Measurements from ENCODE around the gene LOC128125822.

Gene LOC128125822

GRCh38 chr6:63527658-63528514 is 44.4 kb upstream of the LOC128125822 start:
- H3K4me3 ChIP-seq, result no peak overlapping the region
- intact Hi-C loops (cut with DNase I), result no loop called here
- H3K27me3 ChIP-seq, result no peaks in the 10 kb centered on the region
- H3K4me1 ChIP-seq, result no peaks in the 10 kb centered on the region
- H3K9me3 ChIP-seq, result no peaks in the 10 kb centered on the region
- no peak for TF ChIP-seq CTCF (IDR thresholded peaks at IDR 0.05)
- H3K27ac ChIP-seq, result no peak overlapping the region
- no peaks in the 10 kb centered on the region for H3K36me3 ChIP-seq
- DNase-seq (no peak), ATAC-seq (peak; percentile 51)

- no peak for DNase-seq
- intact Hi-C loops (cut with DNase I), result no loop called here
- TF ChIP-seq CTCF (IDR thresholded peaks at IDR 0.05), result no peak
Measured at GRCh38 chr6:63529498-63529897, 42.8 kb upstream of the LOC128125822 start.

GRCh38 chr6:63530182-63530581 is 42.1 kb upstream of the LOC128125822 start:
- Histone ChIP-seq H3K27me3 (no peaks in the 10 kb centered on the region), H3K27ac (no peak overlapping the region), H3K4me1 (no peaks in the 10 kb centered on the region), H3K36me3 (no peaks in the 10 kb centered on the region), H3K4me3 (no peak overlapping the region), H3K9me3 (no peaks in the 10 kb centered on the region)
- no peak for ATAC-seq
- DNase-seq, result no peak
- TF ChIP-seq CTCF (IDR thresholded peaks at IDR 0.05), result no peak
- intact Hi-C loops (cut with DNase I), result no loop called here

More at GRCh38 chr6:63529498-63529897, 42.8 kb upstream of the LOC128125822 start:
- ATAC-seq, result no peak
- Histone ChIP-seq H3K4me3 (no peak overlapping the region), H3K9me3 (no peaks in the 10 kb centered on the region), H3K36me3 (no peaks in the 10 kb centered on the region), H3K27me3 (no peaks in the 10 kb centered on the region), H3K4me1 (no peaks in the 10 kb centered on the region), H3K27ac (no peak overlapping the region)

GRCh38 chr6:63530991-63531390 is 41.3 kb upstream of the LOC128125822 start:
- intact Hi-C loops (cut with DNase I), result no loop called here
- no peak for TF ChIP-seq CTCF (IDR thresholded peaks at IDR 0.05)
- Histone ChIP-seq H3K4me1 (no peaks in the 10 kb centered on the region), H3K27me3 (no peaks in the 10 kb centered on the region), H3K9me3 (no peaks in the 10 kb centered on the region), H3K36me3 (no peaks in the 10 kb centered on the region), H3K4me3 (no peak overlapping the region), H3K27ac (no peak overlapping the region)
- ATAC-seq (no peak), DNase-seq (no peak)

- DNase-seq (no peak), ATAC-seq (no peak)
- intact Hi-C loops (cut with DNase I), result no loop called here
- Histone ChIP-seq H3K27me3 (no peaks in the 10 kb centered on the region), H3K4me1 (no peaks in the 10 kb centered on the region), H3K36me3 (no peaks in the 10 kb centered on the region), H3K27ac (no peak overlapping the region), H3K9me3 (no peaks in the 10 kb centered on the region), H3K4me3 (no peak overlapping the region)
- TF ChIP-seq CTCF (IDR thresholded peaks at IDR 0.05), result no peak
Measured at GRCh38 chr6:63533026-63533425, 39.3 kb upstream of the LOC128125822 start.
